H1 (cell line): ENCODE results near the gene BPIFA2. TPM values are rescaled to one million over a fixed set of nuclear protein-coding genes. Genes with fewer than 3 reads are reported as not detected.

Experiments used
- CTCF ChIA-PET: fragments of 300-600 bp; sonication (Branson Sonifier 250); formaldehyde crosslinking; loops from one replicate; lab custom pipeline; 2021; ENCODE audit not compliant: partially characterized antibody; lab: Charles Lee
- POLR2A ChIA-PET: fragments of 300-600 bp; sonication (Branson Sonifier 250); formaldehyde crosslinking; loops from one replicate; lab custom pipeline; 2021; ENCODE audit warnings: inconsistent platforms; ENCODE audit not compliant: partially characterized antibody; lab: Charles Lee
- DNase-seq, 2 experiments: peaks; one replicate each; pipeline versions ENCODE4 v3.0.0 to v3.0.0-alpha.2; 2010 to 2022; ENCODE audit warnings: low spot score in 2 of 2, low read depth in 1 of 2, mixed read lengths in 1 of 2
- FAIRE-seq: peaks from 2 replicates; lab custom pipeline; 2011; peaks lifted over from hg19 to GRCh38; lab: Jason Lieb, UNC
- H2AFZ ChIP-seq: 2 replicates; pipeline ENCODE4 v1.8.1; 2012; ENCODE audit warnings: low read length, inconsistent platforms
- H2AK5ac ChIP-seq: 2 replicates; pipeline ENCODE4 v1.6.1; 2013; ENCODE audit warnings: low read depth, low read length
- H2BK120ac ChIP-seq: replicated peaks from 2 replicates; pipeline ENCODE3; 2013; ENCODE audit warnings: low read depth, low read length, inconsistent platforms
- H2BK12ac ChIP-seq: 2 replicates; pipeline ENCODE4 v1.6.1; 2013; ENCODE audit warnings: low read depth, low read length
- H2BK15ac ChIP-seq: 2 replicates; pipeline ENCODE4 v1.6.1; 2013; ENCODE audit warnings: low read length
- H2BK20ac ChIP-seq: 2 replicates; pipeline ENCODE4 v1.6.1; 2013; ENCODE audit warnings: low read length
- H2BK5ac ChIP-seq: 2 replicates; pipeline ENCODE4 v1.6.1; 2013; ENCODE audit warnings: low read depth, low read length
- H3K14ac ChIP-seq: 2 replicates; pipeline ENCODE4 v1.6.1; 2013; ENCODE audit warnings: inconsistent platforms; ENCODE audit not compliant: insufficient read length
- H3K18ac ChIP-seq: 2 replicates; pipeline ENCODE4 v1.6.1; 2013; ENCODE audit warnings: low read length; ENCODE audit errors: extremely low read depth
- H3K23ac ChIP-seq: 2 replicates; pipeline ENCODE4 v1.6.1; 2013; ENCODE audit warnings: inconsistent platforms; ENCODE audit not compliant: insufficient read length
- H3K23me2 ChIP-seq: 2 replicates; pipeline ENCODE4 v1.6.1; 2013; ENCODE audit warnings: low read depth, low read length
- H3K27ac ChIP-seq: 2 replicates; pipeline ENCODE4 v1.6.1; 2011; ENCODE audit warnings: low read depth, low read length, inconsistent platforms
- H3K27me3 ChIP-seq, 4 experiments: replicated peaks in 1 of 4; 1 replicate in 1 of 4; 2 replicates in 3 of 4; pipeline versions ENCODE4 v1.6.1 to v1.8.1; 2011 to 2013; ENCODE audit warnings: low read length in 3 of 4, mild to moderate bottlenecking in 3 of 4, inconsistent platforms in 2 of 4, mixed read lengths in 2 of 4, moderate library complexity in 1 of 4; ENCODE audit not compliant: control insufficient read depth in 3 of 4, insufficient read depth in 3 of 4; ENCODE audit errors: extremely low read depth in 1 of 4
- H3K36me3 ChIP-seq, 4 experiments: 2 replicates each; pipeline versions ENCODE4 v1.6.1 to v1.8.1; 2011 to 2013; ENCODE audit warnings: mild to moderate bottlenecking in 4 of 4, low read length in 3 of 4, moderate library complexity in 2 of 4, control low read depth in 1 of 4, inconsistent platforms in 1 of 4; ENCODE audit not compliant: insufficient read depth in 4 of 4, control insufficient read depth in 2 of 4
- H3K4ac ChIP-seq: replicated peaks from 2 replicates; pipeline ENCODE3; 2013; ENCODE audit warnings: low read length, low read depth, mixed read lengths, inconsistent platforms; ENCODE audit not compliant: insufficient read length
- H3K4me1 ChIP-seq, 4 experiments: replicated peaks in 1 of 4; 1 replicate in 1 of 4; 2 replicates in 3 of 4; pipeline versions ENCODE4 v1.6.1 to v1.8.1; 2011 to 2013; ENCODE audit warnings: low read length in 3 of 4, inconsistent platforms in 2 of 4, mixed read lengths in 1 of 4; ENCODE audit not compliant: insufficient read depth in 4 of 4, control insufficient read depth in 3 of 4
- H3K4me2 ChIP-seq, 2 experiments: 2 replicates each; pipeline versions ENCODE4 v1.6.1 to v1.8.1; 2011 to 2013; ENCODE audit warnings: low read depth in 2 of 2, low read length in 2 of 2, control low read depth in 1 of 2, inconsistent platforms in 1 of 2, mild to moderate bottlenecking in 1 of 2; ENCODE audit not compliant: insufficient read depth in 1 of 2
- H3K4me3 ChIP-seq, 4 experiments: fragments of 200-600, 300-600 bp in 1 of 4; sonication (generic), shearing (Covaris generic), sonication (Bioruptor Twin) in 1 of 4; 2 replicates each; pipeline versions ENCODE4 v1.5.1 to v1.8.1; 2011 to 2016; ENCODE audit warnings: low read length in 4 of 4, low read depth in 3 of 4, control low read depth in 2 of 4, inconsistent platforms in 2 of 4, mild to moderate bottlenecking in 2 of 4, mixed read lengths in 1 of 4, moderate library complexity in 1 of 4; ENCODE audit not compliant: insufficient read depth in 2 of 4; ENCODE audit errors: extremely low read depth in 1 of 4
- H3K56ac ChIP-seq: replicated peaks from 2 replicates; pipeline ENCODE3; 2013; ENCODE audit warnings: low read depth, mild to moderate bottlenecking, mixed read lengths, low read length, inconsistent platforms; ENCODE audit not compliant: insufficient read length
- H3K79me1 ChIP-seq: 2 replicates; pipeline ENCODE4 v1.6.1; 2013; ENCODE audit warnings: low read depth, low read length, control low read depth
- H3K79me2 ChIP-seq, 2 experiments: 2 replicates each; pipeline versions ENCODE4 v1.6.1 to v1.8.1; 2012 to 2013; ENCODE audit warnings: low read length in 2 of 2, mild to moderate bottlenecking in 2 of 2, inconsistent platforms in 1 of 2; ENCODE audit not compliant: insufficient read depth in 2 of 2, control insufficient read depth in 1 of 2
- H3K9ac ChIP-seq, 4 experiments: replicated peaks in 1 of 4; 1 replicate in 1 of 4; 2 replicates in 3 of 4; pipeline versions ENCODE4 v1.6.1 to v1.8.1; 2011 to 2013; ENCODE audit warnings: low read depth in 3 of 4, low read length in 3 of 4, control low read depth in 2 of 4, mild to moderate bottlenecking in 2 of 4, moderate library complexity in 2 of 4, inconsistent platforms in 1 of 4; ENCODE audit errors: extremely low read depth in 1 of 4
- H3K9me3 ChIP-seq, 2 experiments: 2 replicates each; pipeline versions ENCODE4 v1.6.1 to v1.8.1; 2012 to 2013; ENCODE audit warnings: mild to moderate bottlenecking in 2 of 2, moderate library complexity in 2 of 2, control low read depth in 1 of 2, inconsistent platforms in 1 of 2, low read depth in 1 of 2, low read length in 1 of 2, mixed read lengths in 1 of 2; ENCODE audit not compliant: insufficient read depth in 2 of 2
- H4K20me1 ChIP-seq, 2 experiments: replicated peaks in 1 of 2; 2 replicates each; pipeline versions ENCODE3 to v1.8.1; 2011 to 2013; ENCODE audit warnings: inconsistent platforms in 2 of 2, low read length in 2 of 2, mild to moderate bottlenecking in 1 of 2; ENCODE audit not compliant: insufficient read depth in 2 of 2, control insufficient read depth in 1 of 2
- H4K5ac ChIP-seq: 2 replicates; pipeline ENCODE4 v1.6.1; 2013; ENCODE audit warnings: low read length, low read depth, mixed read lengths, inconsistent platforms; ENCODE audit not compliant: insufficient read length
- H4K8ac ChIP-seq: 2 replicates; pipeline ENCODE4 v1.8.0; 2013; ENCODE audit warnings: mild to moderate bottlenecking, moderate library complexity, low read length, inconsistent platforms; ENCODE audit not compliant: insufficient read depth; ENCODE audit errors: extremely low read depth
- H4K91ac ChIP-seq: replicated peaks from 2 replicates; pipeline ENCODE3; 2013; ENCODE audit warnings: low read length, mixed read lengths, inconsistent platforms; ENCODE audit not compliant: insufficient read length
- CHD1 ChIP-seq: IDR thresholded peaks from 2 replicates; pipeline ENCODE4 v1.6.1; 2012; ENCODE audit warnings: low read depth, low read length, improper control_type of control experiment
- CTCF ChIP-seq, 3 experiments: IDR thresholded peaks; 1 replicate in 2 of 3; 2 replicates in 1 of 3; pipeline versions ENCODE4 v1.5.1 to v1.6.1; 2011; ENCODE audit warnings: low read length in 3 of 3, mild to moderate bottlenecking in 3 of 3, inconsistent platforms in 2 of 3, low read depth in 1 of 3, moderate library complexity in 1 of 3; ENCODE audit not compliant: insufficient read depth in 1 of 3; ENCODE audit errors: control extremely low read depth in 1 of 3
- RAD21 ChIP-seq, 2 experiments: IDR thresholded peaks in 1 of 2; conservative IDR thresholded peaks in 1 of 2; 2 replicates each; pipeline ENCODE4 v1.6.1; 2011; ENCODE audit warnings: low read depth in 2 of 2, low read length in 2 of 2, improper control_type of control experiment in 1 of 2, inconsistent platforms in 1 of 2, mild to moderate bottlenecking in 1 of 2, moderate library complexity in 1 of 2
- SIX5 ChIP-seq: IDR thresholded peaks from 2 replicates; pipeline ENCODE4 v1.6.1; 2011; ENCODE audit warnings: mild to moderate bottlenecking, low read depth, low read length
- SP2 ChIP-seq: IDR thresholded peaks from 2 replicates; pipeline ENCODE4 v1.6.1; 2012; ENCODE audit warnings: mild to moderate bottlenecking, low read length, inconsistent platforms
- WGBS, 2 experiments: shearing (Covaris generic) in 1 of 2; methylation state at CpG; one replicate each; pipeline versions ENCODE4 v1.1.6 to v1.1.7; 2013 to 2015; ENCODE audit warnings: low lambda C conversion rate in 2 of 2, mixed read lengths in 2 of 2, inconsistent platforms in 1 of 2, low coverage in 1 of 2, missing lambda C conversion rate in 1 of 2; ENCODE audit not compliant: insufficient replicate concordance in 2 of 2, insufficient coverage in 1 of 2, insufficient read length in 1 of 2; ENCODE audit errors: extremely low coverage in 1 of 2, missing lambda C conversion rate in 1 of 2; 5-methylcytosine and 5-hydroxymethylcytosine counted together
- polyA plus RNA-seq, 7 experiments: library from polyadenylated mRNA; depleted of rRNA in 3 of 7; stranded (reverse) in 5 of 7; unstranded in 2 of 7; fragments of >200 nt in 5 of 7; fragments of 200-250 nt in 2 of 7; gene quantifications; 1 replicate in 5 of 7; 2 replicates in 1 of 7; 4 replicates in 1 of 7; pipeline versions ENCODE4 v1.2.1 to v1.2.3, GENCODE V29; 2011 to 2013; ENCODE audit warnings: missing spikeins in 2 of 7, mixed read lengths in 2 of 7
- total RNA-seq: library from RNA; stranded (reverse); fragmentation: NEBNext Ultra II Directional; extraction: Animal tissue kit (Norgen Biotek cat#: 25700); gene quantifications from 2 replicates; pipeline ENCODE4 v1.2.1, GENCODE V29; 2021

The BPIFA2 gene
- total and polyA plus RNA-seq, 2 of the 8 experiments (the other 6 are each of a cell fraction or from before 2014, with no cell fraction given), result not detected

GRCh38 chr20:33120934-33121333 is 47.0 kb upstream of the BPIFA2 start:
- no peak for DNase-seq
- no peak overlapping the region for H2BK15ac ChIP-seq
- H3K79me2 ChIP-seq, result no peaks in the 10 kb centered on the region
- H4K8ac ChIP-seq, result no peak overlapping the region
- no peak overlapping the region for H3K18ac ChIP-seq
- H3K9ac ChIP-seq, result no peak overlapping the region
- H3K27me3 ChIP-seq, result no peaks in the 10 kb centered on the region
- H2BK120ac ChIP-seq, result no peak overlapping the region
- H3K4me1 ChIP-seq, result no peaks in the 10 kb centered on the region
- H3K23me2 ChIP-seq, result no peaks in the 10 kb centered on the region
- H2BK20ac ChIP-seq, result no peak overlapping the region
- H4K5ac ChIP-seq, result no peak overlapping the region
- H3K36me3 ChIP-seq, result no peaks in the 10 kb centered on the region
- no peak overlapping the region for H3K23ac ChIP-seq
- H2AFZ ChIP-seq, result no peak overlapping the region
- H3K27ac ChIP-seq, result no peak overlapping the region
- ChIA-PET CTCF (interaction anchor here (1.1 kb wide), 1 partner anchor 166 kb away, joined by 3 read pairs; no protein-coding TSS in a partner anchor), POLR2A (no interaction called here)
- no peaks in the 10 kb centered on the region for H3K79me1 ChIP-seq
- WGBS, 2 experiments, result 91% methylated on average over 3 of the region's 3 CpGs; no CpG with 5 or more reads in 1 of the 2 experiments
- H3K4me2 ChIP-seq, result no peak overlapping the region
- H2BK12ac ChIP-seq, result no peak overlapping the region
- H3K56ac ChIP-seq, result no peak overlapping the region
- no peak for FAIRE-seq
- H4K91ac ChIP-seq, result no peak overlapping the region
- H3K14ac ChIP-seq, result no peak overlapping the region
- no peak overlapping the region for H3K4me3 ChIP-seq
- H3K4ac ChIP-seq, result no peak overlapping the region
- peaks cover 3 to 6% of the 10 kb centered on the region in 2 experiments; a peak in 3 of 4 replicates for H3K9me3 ChIP-seq
- peaks cover 0 to 2% of the 10 kb centered on the region in 2 experiments for H4K20me1 ChIP-seq
- no peak for TF ChIP-seq SP2
- TF ChIP-seq CHD1, result no peak
- no peak for TF ChIP-seq RAD21 (IDR thresholded peaks at IDR 0.05 in 1 of 2, conservative IDR thresholded peaks at IDR 0.05 in 1 of 2; ENCODE audit: low read depth in 2 of 2, low read length in 2 of 2)
- TF ChIP-seq CTCF (IDR thresholded peaks at IDR 0.05; ENCODE audit: control extremely low read depth in 1 of 3, insufficient read depth in 1 of 3, low read depth in 1 of 3, low read length in 3 of 3), result no peak
- TF ChIP-seq SIX5, result no peak
- no peak overlapping the region for H2BK5ac ChIP-seq
- no peak overlapping the region for H2AK5ac ChIP-seq
